Hepatocyte (in vitro differentiated cells): ENCODE data around the gene BRD4.

ENCODE experiments used
- EZH2 ChIP-seq: fragments of 200-600 bp; sonication (generic); IDR thresholded peaks from 2 replicates; pipeline ENCODE4 v1.6.1; 2016; ENCODE audit warnings: antibody characterized with exemption, mild to moderate bottlenecking, borderline replicate concordance
- TF ChIP-seq, protein P1 (sequence below): fragments of 200-600 bp; sonication (generic); IDR thresholded peaks from 2 replicates; pipeline ENCODE4 v1.5.1; 2016; ENCODE audit warnings: antibody characterized with exemption, mild to moderate bottlenecking; ENCODE audit not compliant: poor library complexity

GRCh38 chr19:15374796-15375440, 42.6 kb upstream of the BRD4 start:
- TF ChIP-seq, protein P1, sequence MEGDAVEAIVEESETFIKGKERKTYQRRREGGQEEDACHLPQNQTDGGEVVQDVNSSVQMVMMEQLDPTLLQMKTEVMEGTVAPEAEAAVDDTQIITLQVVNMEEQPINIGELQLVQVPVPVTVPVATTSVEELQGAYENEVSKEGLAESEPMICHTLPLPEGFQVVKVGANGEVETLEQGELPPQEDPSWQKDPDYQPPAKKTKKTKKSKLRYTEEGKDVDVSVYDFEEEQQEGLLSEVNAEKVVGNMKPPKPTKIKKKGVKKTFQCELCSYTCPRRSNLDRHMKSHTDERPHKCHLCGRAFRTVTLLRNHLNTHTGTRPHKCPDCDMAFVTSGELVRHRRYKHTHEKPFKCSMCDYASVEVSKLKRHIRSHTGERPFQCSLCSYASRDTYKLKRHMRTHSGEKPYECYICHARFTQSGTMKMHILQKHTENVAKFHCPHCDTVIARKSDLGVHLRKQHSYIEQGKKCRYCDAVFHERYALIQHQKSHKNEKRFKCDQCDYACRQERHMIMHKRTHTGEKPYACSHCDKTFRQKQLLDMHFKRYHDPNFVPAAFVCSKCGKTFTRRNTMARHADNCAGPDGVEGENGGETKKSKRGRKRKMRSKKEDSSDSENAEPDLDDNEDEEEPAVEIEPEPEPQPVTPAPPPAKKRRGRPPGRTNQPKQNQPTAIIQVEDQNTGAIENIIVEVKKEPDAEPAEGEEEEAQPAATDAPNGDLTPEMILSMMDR = no peak
- TF ChIP-seq EZH2 = no peak
